K562 (cell line): ENCODE data around the gene IGF2. TPM values are rescaled to one million over a fixed set of nuclear protein-coding genes. Genes with fewer than 3 reads are reported as not detected.

Experiments
- JUN ChIP-seq, 2 experiments: sonication (generic) in 1 of 2; formaldehyde crosslinking in 1 of 2; IDR thresholded peaks; 2 replicates each; pipeline versions ENCODE4 v1.6.1 to v1.8.0; 2012 to 2022; ENCODE audit warnings: borderline replicate concordance in 2 of 2, mild to moderate bottlenecking in 2 of 2, improper control_type of control experiment in 1 of 2, low read depth in 1 of 2, low read length in 1 of 2, missing genetic modification reagents in 1 of 2
- POLR2AphosphoS5 ChIP-seq: IDR thresholded peaks from 2 replicates; pipeline ENCODE4 v1.6.1; 2011; ENCODE audit warnings: mild to moderate bottlenecking, low read depth, low read length, moderate library complexity; ENCODE audit not compliant: control insufficient read depth, insufficient read depth
- RBM34 ChIP-seq: fragments of 200-400 bp; formaldehyde crosslinking; IDR thresholded peaks from 2 replicates; pipeline ENCODE4 v1.6.1; 2018; ENCODE audit warnings: low read length, borderline replicate concordance; ENCODE audit not compliant: insufficient read depth
- RREB1 ChIP-seq: fragments of 250-450 bp; sonication (Bioruptor Pico); IDR thresholded peaks from 2 replicates; pipeline ENCODE4 v1.4.0; 2020
- ZNF511 ChIP-seq: sonication (generic); formaldehyde crosslinking; IDR thresholded peaks from 2 replicates; pipeline ENCODE4 v1.8.0; 2022; ENCODE audit warnings: mild to moderate bottlenecking, missing genetic modification reagents
- polyA plus RNA-seq, 8 experiments: library from polyadenylated mRNA; depleted of rRNA in 4 of 8; stranded (reverse) in 5 of 8; unstranded in 3 of 8; fragments of >200 nt; fragmentation: Nextera tagmentation in 2 of 8; fragmentation: Illumina TruSeq in 1 of 8; extraction: Ambion mirVana in 2 of 8; extraction: Trizol in 1 of 8; gene quantifications; 2 replicates each; pipeline versions ENCODE4 v1.2.1 to v1.2.3, GENCODE V29; 2011 to 2014; ENCODE audit warnings: inconsistent platforms in 1 of 8, missing spikeins in 1 of 8
- total RNA-seq, 7 experiments: library from RNA; depleted of rRNA in 6 of 7; stranded (reverse); fragments of >200 nt in 6 of 7; fragmentation: Illumina TruSeq in 2 of 7; extraction: Trizol in 2 of 7; gene quantifications; 2 replicates each; pipeline versions ENCODE4 v1.2.1 to v1.2.3, GENCODE V29; 2011 to 2021; ENCODE audit warnings: low replicate concordance in 1 of 7

IGF2 gene
- total and polyA plus RNA-seq, 9 of the 15 experiments (the other 6 are each of a cell fraction or from before 2014, with no cell fraction given): 0.16 TPM; not detected in 8

DNA sequence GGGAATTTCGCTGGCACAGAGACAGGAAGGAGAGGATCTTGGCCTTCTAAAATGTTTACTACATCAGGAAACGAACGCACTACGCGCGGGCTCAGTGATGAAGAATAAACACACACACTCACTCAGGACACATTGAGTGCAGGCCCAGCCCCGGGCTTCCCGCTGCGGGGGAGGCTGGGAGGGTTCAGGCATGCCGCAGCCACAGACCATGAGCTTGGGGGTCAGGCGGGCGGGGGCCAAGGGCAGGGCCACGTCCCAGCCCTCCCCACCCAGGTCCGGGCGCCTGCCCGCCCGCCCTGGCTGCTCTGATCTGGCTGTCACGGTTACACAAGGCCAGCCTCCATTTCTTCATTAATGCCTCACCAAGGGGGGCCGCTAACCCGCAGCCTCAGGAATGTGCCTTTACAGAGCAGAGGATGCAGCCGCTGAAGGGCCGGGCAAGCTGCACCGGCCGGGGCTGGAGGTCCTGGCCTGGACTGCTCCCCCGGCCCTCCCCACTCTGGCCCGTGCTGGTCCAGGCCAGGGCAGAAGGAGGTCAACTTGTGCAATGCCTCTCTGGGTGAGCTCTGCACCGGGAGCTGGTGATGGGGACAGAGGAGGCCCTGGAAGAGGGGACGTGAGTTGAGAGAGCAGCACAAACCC, 41.7 kb downstream of the IGF2 start (continued):
- TF ChIP-seq RREB1 (CRISPR knock-in tag): no peak
- TF ChIP-seq RBM34: no peak
- no peak for TF ChIP-seq POLR2AphosphoS5
- no peak for TF ChIP-seq JUN (IDR thresholded peaks at IDR 0.05; ENCODE audit: borderline replicate concordance, low read depth, low read length)
- no peak for TF ChIP-seq JUN (CRISPR knock-in tag; IDR thresholded peaks at IDR 0.05; ENCODE audit: borderline replicate concordance)
- no peak for TF ChIP-seq ZNF511 (CRISPR knock-in tag)
